Measurements from ENCODE around the gene TLR10.

- TF ChIP-seq POLR2A (IDR thresholded peaks at IDR 0.05) (no peak), POLR2AphosphoS5 (IDR thresholded peaks at IDR 0.05) (no peak)
These were observed 932 bp downstream of the TLR10 start for GRCh38 chr4:38781854-38782261.

Measured in breast epithelium (tissue), 3 donors.